GM23338 (cell line): ENCODE measurements around the gene STXBP5.
A peak's percentile ranks its signal among the peaks of the same experiment; 100 is the strongest.

Source experiments
- CREB1 ChIP-seq: fragments of 250-450 bp; sonication (Bioruptor Pico); IDR thresholded peaks from 2 replicates; pipeline ENCODE4 v1.5.0; 2020; ENCODE audit warnings: low read depth, mild to moderate bottlenecking, moderate library complexity
- EZH2 ChIP-seq: fragments of 200-600 bp; sonication (generic); IDR thresholded peaks from one replicate; pipeline ENCODE4 v1.8.0; 2017; ENCODE audit warnings: antibody characterized with exemption, mild to moderate bottlenecking, low read depth; ENCODE audit not compliant: unreplicated experiment
- EZH2phosphoT487 ChIP-seq: fragments of 200-600 bp; sonication (generic); IDR thresholded peaks from one replicate; pipeline ENCODE4 v1.8.1; 2018; ENCODE audit warnings: antibody characterized with exemption; ENCODE audit not compliant: unreplicated experiment
- TF ChIP-seq, protein P1 (sequence below), 2 experiments: fragments of 200-600 bp in 1 of 2; sonication (generic) in 1 of 2; conservative IDR thresholded peaks; 2 replicates each; pipeline versions ENCODE4 v1.5.1 to v1.6.1; 2016 to 2017; ENCODE audit warnings: antibody characterized with exemption in 2 of 2, low read depth in 2 of 2, mild to moderate bottlenecking in 2 of 2, moderate library complexity in 1 of 2

GRCh38 chr6:147390909-147391536, 186.8 kb downstream of the STXBP5 start:
- TF ChIP-seq, protein P1, sequence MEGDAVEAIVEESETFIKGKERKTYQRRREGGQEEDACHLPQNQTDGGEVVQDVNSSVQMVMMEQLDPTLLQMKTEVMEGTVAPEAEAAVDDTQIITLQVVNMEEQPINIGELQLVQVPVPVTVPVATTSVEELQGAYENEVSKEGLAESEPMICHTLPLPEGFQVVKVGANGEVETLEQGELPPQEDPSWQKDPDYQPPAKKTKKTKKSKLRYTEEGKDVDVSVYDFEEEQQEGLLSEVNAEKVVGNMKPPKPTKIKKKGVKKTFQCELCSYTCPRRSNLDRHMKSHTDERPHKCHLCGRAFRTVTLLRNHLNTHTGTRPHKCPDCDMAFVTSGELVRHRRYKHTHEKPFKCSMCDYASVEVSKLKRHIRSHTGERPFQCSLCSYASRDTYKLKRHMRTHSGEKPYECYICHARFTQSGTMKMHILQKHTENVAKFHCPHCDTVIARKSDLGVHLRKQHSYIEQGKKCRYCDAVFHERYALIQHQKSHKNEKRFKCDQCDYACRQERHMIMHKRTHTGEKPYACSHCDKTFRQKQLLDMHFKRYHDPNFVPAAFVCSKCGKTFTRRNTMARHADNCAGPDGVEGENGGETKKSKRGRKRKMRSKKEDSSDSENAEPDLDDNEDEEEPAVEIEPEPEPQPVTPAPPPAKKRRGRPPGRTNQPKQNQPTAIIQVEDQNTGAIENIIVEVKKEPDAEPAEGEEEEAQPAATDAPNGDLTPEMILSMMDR (conservative IDR thresholded peaks at IDR 0.05; ENCODE audit: low read depth in 2 of 2), result peak; percentile 72 to 75
- no peak for TF ChIP-seq EZH2
- TF ChIP-seq CREB1, result no peak
- no peak for TF ChIP-seq EZH2phosphoT487
